Stimulated activated CD8-positive, alpha-beta memory T cell treated with anti-CD3 and anti-CD28 coated beads, Interleukin-15, amount 100 ng/mL, for 1 hour (primary cell): ENCODE measurements around the gene ITGAX.

ENCODE experiments used
- DNase-seq: peaks from one replicate; pipeline ENCODE4 v3.0.0-alpha.2; 2020; ENCODE audit warnings: low read depth

Gene ITGAX

GRCh38 chr16:31373235-31373634 lies 18.3 kb downstream of the ITGAX start:
- no peak for DNase-seq

- no peak for DNase-seq
These were observed 20.3 kb downstream of the ITGAX start for GRCh38 chr16:31375231-31375630.

GRCh38 chr16:31376705-31377104 lies 21.7 kb downstream of the ITGAX start:
- DNase-seq = no peak

- no peak for DNase-seq
These were observed 22.4 kb downstream of the ITGAX start for GRCh38 chr16:31377210-31377903.

- no peak for DNase-seq
These were observed 25.2 kb downstream of the ITGAX start for GRCh38 chr16:31380201-31380600.

- peak; percentile 23 for DNase-seq
These were observed 27.6 kb downstream of the ITGAX start for GRCh38 chr16:31382485-31383161.

- DNase-seq = no peak
These were observed 30.7 kb downstream of the ITGAX start for GRCh38 chr16:31385680-31386079.

GRCh38 chr16:31386157-31386984 lies 31.4 kb downstream of the ITGAX start:
- DNase-seq = no peak

GRCh38 chr16:31388535-31388934 lies 33.6 kb downstream of the ITGAX start:
- DNase-seq = no peak

GRCh38 chr16:31390504-31391041 lies 35.6 kb downstream of the ITGAX start:
- DNase-seq = no peak

- no peak for DNase-seq
These were observed 38.1 kb downstream of the ITGAX start, which contains the start of gene ITGAD for GRCh38 chr16:31393056-31393455. Gene ITGAD (plus strand): TSS chr16:31393335. CDS start chr16:31393361, 26 bp downstream.

GRCh38 chr16:31395647-31396046 lies 40.7 kb downstream of the ITGAX start:
- no peak for DNase-seq

- DNase-seq = no peak
These were observed 42.2 kb downstream of the ITGAX start for GRCh38 chr16:31397096-31397660.

GRCh38 chr16:31397701-31398100 lies 42.7 kb downstream of the ITGAX start:
- DNase-seq = no peak

GRCh38 chr16:31400191-31400590 lies 45.2 kb downstream of the ITGAX start:
- DNase-seq = no peak

GRCh38 chr16:31401436-31401835 lies 46.5 kb downstream of the ITGAX start:
- no peak for DNase-seq

GRCh38 chr16:31402687-31403086 lies 47.7 kb downstream of the ITGAX start:
- no peak for DNase-seq

GRCh38 chr16:31403590-31404352 lies 48.8 kb downstream of the ITGAX start:
- DNase-seq = no peak

GRCh38 chr16:31404353-31405064 lies 49.5 kb downstream of the ITGAX start:
- no peak for DNase-seq

GRCh38 chr16:31407406-31407805 lies 52.4 kb downstream of the ITGAX start:
- DNase-seq = no peak

GRCh38 chr16:31409433-31409832 lies 54.5 kb downstream of the ITGAX start:
- DNase-seq = no peak
